Measurements from ENCODE around the gene TIMM13. TPM values are rescaled to one million over a fixed set of nuclear protein-coding genes. Genes with fewer than 3 reads are reported as not detected.

Gene TIMM13
- total and polyA plus RNA-seq, 2 donors (not counting 1 experiment from before 2014, with no cell fraction given), result 19.4 to 32.5 TPM

DNA sequence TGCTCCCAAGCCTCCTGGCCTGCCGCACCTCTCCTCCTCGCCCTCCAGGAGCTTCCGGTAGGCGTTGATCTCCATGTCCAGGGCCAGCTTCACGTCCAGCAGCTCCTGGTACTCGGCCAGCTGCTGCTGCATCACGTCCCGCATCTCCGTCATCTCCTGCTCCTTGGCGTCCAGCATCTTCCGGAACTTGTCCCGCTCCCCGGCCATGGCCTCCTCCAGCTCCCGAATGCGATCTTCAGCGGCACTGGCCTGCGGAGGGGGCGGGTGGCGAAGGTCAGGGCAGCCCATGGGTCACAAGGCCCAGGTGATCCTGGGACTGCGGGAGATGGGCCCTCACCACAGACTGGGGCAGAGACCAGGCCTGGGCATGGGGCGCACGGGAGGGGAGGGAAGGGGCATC lies 6.9 kb upstream of the TIMM13 start:
- H3K9me3 ChIP-seq (ENCODE audit: control extremely low read depth in 1 of 3, control insufficient read depth in 2 of 3, insufficient read depth in 1 of 3, low read length in 2 of 3), result no peaks in the 10 kb centered on the region
- 97% methylated on average over 22 of the region's 22 CpGs for WGBS (ENCODE audit: insufficient coverage)
- intact Hi-C loops (cut with micrococcal nuclease), result no loop called here
- Mint-ChIP-seq H3K4me3 (no peak overlapping the region), H3K27ac (no peak overlapping the region), H3K9me3 (ENCODE audit: insufficient read depth) (no peaks in the 10 kb centered on the region), H3K4me1 (no peaks in the 10 kb centered on the region), H3K27me3 (no peaks in the 10 kb centered on the region)
- no peak overlapping the region for H2AFZ ChIP-seq (ENCODE audit: insufficient read depth, low read depth, low read length, poor library complexity, severe bottlenecking)
- H4K20me1 ChIP-seq (ENCODE audit: control insufficient read depth, insufficient read depth, low read length, poor library complexity, severe bottlenecking), result no peaks in the 10 kb centered on the region
- no peak for DNase-seq
- no peak overlapping the region for H3K4me3 ChIP-seq (ENCODE audit: control extremely low read depth in 1 of 5, extremely low read depth in 1 of 5, insufficient read depth in 1 of 5, low read depth in 2 of 5, low read length in 4 of 5)
- ChIA-PET CTCF (no interaction called here), POLR2A (no interaction called here)
- no peak overlapping the region for H3K27ac ChIP-seq (ENCODE audit: low read length in 2 of 2)
- no peak overlapping the region for H3K4me2 ChIP-seq (replicated peaks; ENCODE audit: low read depth, low read length, poor library complexity, severe bottlenecking)
- TF ChIP-seq, protein P1, sequence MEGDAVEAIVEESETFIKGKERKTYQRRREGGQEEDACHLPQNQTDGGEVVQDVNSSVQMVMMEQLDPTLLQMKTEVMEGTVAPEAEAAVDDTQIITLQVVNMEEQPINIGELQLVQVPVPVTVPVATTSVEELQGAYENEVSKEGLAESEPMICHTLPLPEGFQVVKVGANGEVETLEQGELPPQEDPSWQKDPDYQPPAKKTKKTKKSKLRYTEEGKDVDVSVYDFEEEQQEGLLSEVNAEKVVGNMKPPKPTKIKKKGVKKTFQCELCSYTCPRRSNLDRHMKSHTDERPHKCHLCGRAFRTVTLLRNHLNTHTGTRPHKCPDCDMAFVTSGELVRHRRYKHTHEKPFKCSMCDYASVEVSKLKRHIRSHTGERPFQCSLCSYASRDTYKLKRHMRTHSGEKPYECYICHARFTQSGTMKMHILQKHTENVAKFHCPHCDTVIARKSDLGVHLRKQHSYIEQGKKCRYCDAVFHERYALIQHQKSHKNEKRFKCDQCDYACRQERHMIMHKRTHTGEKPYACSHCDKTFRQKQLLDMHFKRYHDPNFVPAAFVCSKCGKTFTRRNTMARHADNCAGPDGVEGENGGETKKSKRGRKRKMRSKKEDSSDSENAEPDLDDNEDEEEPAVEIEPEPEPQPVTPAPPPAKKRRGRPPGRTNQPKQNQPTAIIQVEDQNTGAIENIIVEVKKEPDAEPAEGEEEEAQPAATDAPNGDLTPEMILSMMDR (IDR thresholded peaks at IDR 0.05), result no peak
- no peak for TF ChIP-seq EZH2 (IDR thresholded peaks at IDR 0.05; ENCODE audit: borderline replicate concordance, insufficient read depth, low read depth, low read length, poor library complexity, severe bottlenecking)
- H3K9ac ChIP-seq (ENCODE audit: low read length), result no peak overlapping the region
- no peaks in the 10 kb centered on the region for H3K27me3 ChIP-seq (replicated peaks in 1 of 4; ENCODE audit: control extremely low read depth in 1 of 4, control insufficient read depth in 3 of 4, insufficient read depth in 4 of 4, low read length in 3 of 4)
- H3K36me3 ChIP-seq (replicated peaks in 1 of 2; ENCODE audit: control extremely low read depth in 1 of 2, control insufficient read depth in 1 of 2, extremely low read depth in 1 of 2, insufficient read depth in 2 of 2, low read length in 1 of 2), result peaks cover 0 to 19% of the 10 kb centered on the region in 2 experiments
- no peaks in the 10 kb centered on the region for H3K79me2 ChIP-seq (ENCODE audit: control insufficient read depth, insufficient read depth, low read length)
- no peaks in the 10 kb centered on the region for H3K4me1 ChIP-seq (ENCODE audit: control insufficient read depth in 2 of 2, insufficient read depth in 2 of 2, low read length in 2 of 2)
- ATAC-seq (ENCODE audit: low read depth), result no peak

DNA sequence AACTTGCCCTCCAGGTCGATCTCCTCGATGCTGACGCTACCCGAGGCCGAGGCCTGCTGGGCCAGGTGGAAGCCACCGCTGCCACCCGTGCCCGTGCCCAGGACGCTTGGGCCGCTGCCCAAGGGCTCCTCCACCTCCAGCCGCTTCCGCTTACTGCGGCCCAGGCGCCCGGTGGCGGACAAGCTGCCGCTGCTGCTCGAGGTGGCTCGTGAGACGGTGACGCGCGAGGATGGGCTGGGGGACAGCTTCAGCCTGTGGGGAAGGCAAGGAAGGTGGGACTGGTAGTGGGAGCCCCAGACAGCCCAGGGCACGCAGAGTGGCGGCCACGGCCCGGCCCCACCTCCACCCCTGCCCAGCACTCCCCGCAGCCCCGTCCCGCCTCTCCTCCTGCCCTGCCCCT lies 6.5 kb upstream of the TIMM13 start:
- ChIA-PET POLR2A (no interaction called here), CTCF (no interaction called here)
- no peak overlapping the region for H2AFZ ChIP-seq (ENCODE audit: insufficient read depth, low read depth, low read length, poor library complexity, severe bottlenecking)
- no peaks in the 10 kb centered on the region for H3K27me3 ChIP-seq (replicated peaks in 1 of 4; ENCODE audit: control extremely low read depth in 1 of 4, control insufficient read depth in 3 of 4, insufficient read depth in 4 of 4, low read length in 3 of 4)
- no peak overlapping the region for H3K4me2 ChIP-seq (replicated peaks; ENCODE audit: low read depth, low read length, poor library complexity, severe bottlenecking)
- H3K9me3 ChIP-seq (ENCODE audit: control extremely low read depth in 1 of 3, control insufficient read depth in 2 of 3, insufficient read depth in 1 of 3, low read length in 2 of 3), result no peaks in the 10 kb centered on the region
- H3K79me2 ChIP-seq (ENCODE audit: control insufficient read depth, insufficient read depth, low read length), result no peaks in the 10 kb centered on the region
- H4K20me1 ChIP-seq (ENCODE audit: control insufficient read depth, insufficient read depth, low read length, poor library complexity, severe bottlenecking), result no peaks in the 10 kb centered on the region
- no peaks in the 10 kb centered on the region for H3K4me1 ChIP-seq (ENCODE audit: control insufficient read depth in 2 of 2, insufficient read depth in 2 of 2, low read length in 2 of 2)
- Mint-ChIP-seq H3K4me3 (no peak overlapping the region), H3K4me1 (no peaks in the 10 kb centered on the region), H3K27ac (no peak overlapping the region), H3K27me3 (no peaks in the 10 kb centered on the region), H3K9me3 (ENCODE audit: insufficient read depth) (no peaks in the 10 kb centered on the region)
- intact Hi-C loops (cut with micrococcal nuclease), result no loop called here
- peaks cover 0 to 19% of the 10 kb centered on the region in 2 experiments for H3K36me3 ChIP-seq (replicated peaks in 1 of 2; ENCODE audit: control extremely low read depth in 1 of 2, control insufficient read depth in 1 of 2, extremely low read depth in 1 of 2, insufficient read depth in 2 of 2, low read length in 1 of 2)
- no peak overlapping the region for H3K27ac ChIP-seq (ENCODE audit: low read length in 2 of 2)
- 99% methylated on average over 21 of the region's 30 CpGs for WGBS (ENCODE audit: insufficient coverage)
- no peak for DNase-seq
- H3K9ac ChIP-seq (ENCODE audit: low read length), result no peak overlapping the region
- ATAC-seq (ENCODE audit: low read depth), result no peak
- TF ChIP-seq EZH2 (IDR thresholded peaks at IDR 0.05; ENCODE audit: borderline replicate concordance, insufficient read depth, low read depth, low read length, poor library complexity, severe bottlenecking), result no peak
- TF ChIP-seq, protein P1 (IDR thresholded peaks at IDR 0.05), result no peak
- no peak overlapping the region for H3K4me3 ChIP-seq (ENCODE audit: control extremely low read depth in 1 of 5, extremely low read depth in 1 of 5, insufficient read depth in 1 of 5, low read depth in 2 of 5, low read length in 4 of 5)

Measured in B cell (primary cell).